Measurements from ENCODE around the gene SIGLEC10.
"Not testable (repeated sequence)": the region's sequence is repeated elsewhere in the genome, so short reads cannot be mapped to it uniquely, and the experiment has no call there.

The SIGLEC10 gene

DNA sequence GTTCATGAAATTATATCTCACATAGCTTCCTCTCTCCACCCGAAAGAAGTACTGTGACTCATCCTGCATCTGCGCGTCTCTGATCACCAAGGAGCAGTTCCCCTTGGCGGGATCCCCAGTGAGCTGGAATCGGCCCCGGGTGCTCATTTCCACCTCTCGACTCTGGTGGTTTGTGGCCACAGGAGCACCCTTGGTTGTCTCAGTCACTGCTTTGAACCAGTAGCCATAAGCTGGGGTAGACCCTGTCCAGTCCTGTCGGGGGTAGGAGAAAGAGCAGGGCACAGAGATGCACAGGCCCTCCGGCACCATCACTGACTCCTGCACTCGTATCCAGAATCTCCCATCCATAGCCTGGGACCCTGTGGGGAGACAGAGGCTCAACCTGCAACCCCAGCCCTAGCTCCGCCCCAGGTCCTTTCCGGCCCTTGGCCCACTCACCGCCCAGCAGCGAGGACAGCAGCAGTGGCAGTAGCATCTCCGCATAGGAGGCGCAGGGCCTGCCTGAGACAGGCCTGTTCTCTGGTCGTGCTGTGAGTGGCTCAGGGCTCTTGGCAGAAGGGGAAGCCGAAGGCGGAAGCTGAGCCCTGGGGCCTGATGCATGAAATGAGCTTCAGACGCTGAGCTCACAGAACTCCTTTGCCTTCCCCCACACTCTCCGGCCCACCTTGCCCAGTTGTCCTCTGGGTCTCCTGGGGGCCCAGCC is at the start of gene SIGLEC10:
Gene SIGLEC10 (minus strand): TSS at position 536 of the 703 bp plus-strand sequence. CDS start 61 bp downstream, at position 475.
- no peak for DNase-seq (ENCODE audit: low read depth)

DNA sequence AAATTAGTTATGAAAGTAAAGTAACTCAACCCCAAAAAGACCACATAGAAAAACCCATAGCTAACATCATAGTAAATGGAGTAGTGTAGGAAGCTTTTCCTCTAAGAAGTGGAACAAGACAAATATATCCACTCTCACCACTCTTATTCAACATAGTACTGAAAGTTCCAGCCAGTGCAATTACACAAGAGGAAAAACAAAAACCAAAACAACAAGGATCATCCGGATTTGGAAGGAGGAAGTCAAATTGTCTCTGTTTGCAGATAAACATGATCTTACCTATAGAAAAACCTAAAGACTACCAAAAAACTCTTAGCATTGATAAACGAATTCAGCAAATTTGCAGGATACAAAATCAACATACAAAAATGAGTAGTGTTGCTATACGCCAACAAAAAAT is 49.3 kb upstream of the SIGLEC10 start:
- DNase-seq (ENCODE audit: low read depth): no peak

DNA sequence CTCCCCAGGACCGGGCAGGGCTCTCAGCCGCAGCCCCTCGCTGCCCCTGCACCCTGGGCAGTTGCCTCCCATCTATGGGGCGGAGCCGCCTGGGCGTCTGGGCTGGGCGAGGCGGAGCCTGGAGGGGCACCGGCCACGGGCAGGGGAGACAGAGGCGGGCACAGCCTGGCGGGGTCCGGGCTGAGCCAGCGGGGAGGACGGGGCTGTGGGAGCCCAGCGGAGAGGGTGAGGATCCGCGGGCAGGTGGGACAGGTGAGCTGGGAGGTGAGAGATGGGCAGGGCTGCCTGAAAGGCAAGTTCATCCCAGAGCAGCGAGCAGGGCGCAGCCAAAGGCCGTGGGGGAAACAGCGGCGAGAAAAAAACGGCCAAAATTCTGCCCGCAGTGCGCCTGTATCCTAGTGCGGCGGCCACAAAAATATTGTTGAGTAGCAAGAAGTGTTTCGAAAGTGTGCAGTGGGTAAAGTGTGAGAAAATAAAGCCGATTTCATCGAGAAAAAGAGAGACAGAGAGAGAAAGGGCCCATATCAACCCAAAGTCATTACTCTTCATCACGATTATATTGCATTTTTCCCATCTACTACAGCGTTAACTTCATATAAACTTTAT is 46.6 kb upstream of the SIGLEC10 start:
- not testable (repeated sequence) for DNase-seq (ENCODE audit: low read depth)

DNA sequence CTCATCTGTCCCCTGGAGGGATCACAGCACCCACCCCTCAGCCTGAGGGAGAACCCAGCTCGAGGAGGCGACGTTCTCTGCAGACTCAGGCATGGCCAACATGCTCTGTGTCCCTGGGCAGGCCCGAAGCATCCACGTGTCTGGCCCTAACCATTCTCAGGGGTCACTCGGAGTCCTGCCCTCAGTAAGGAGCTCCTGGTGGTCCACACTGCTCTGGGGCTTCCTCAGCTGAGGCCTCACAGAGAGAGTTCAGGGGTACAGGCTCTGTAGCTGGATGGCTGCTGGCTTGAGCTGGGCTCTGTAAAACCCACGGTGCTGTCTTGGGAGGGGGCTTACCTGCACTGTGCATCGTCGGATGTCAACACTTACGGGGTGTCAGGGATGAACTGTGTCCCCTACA is 45.2 kb upstream of the SIGLEC10 start:
- DNase-seq (ENCODE audit: low read depth): no peak

DNA sequence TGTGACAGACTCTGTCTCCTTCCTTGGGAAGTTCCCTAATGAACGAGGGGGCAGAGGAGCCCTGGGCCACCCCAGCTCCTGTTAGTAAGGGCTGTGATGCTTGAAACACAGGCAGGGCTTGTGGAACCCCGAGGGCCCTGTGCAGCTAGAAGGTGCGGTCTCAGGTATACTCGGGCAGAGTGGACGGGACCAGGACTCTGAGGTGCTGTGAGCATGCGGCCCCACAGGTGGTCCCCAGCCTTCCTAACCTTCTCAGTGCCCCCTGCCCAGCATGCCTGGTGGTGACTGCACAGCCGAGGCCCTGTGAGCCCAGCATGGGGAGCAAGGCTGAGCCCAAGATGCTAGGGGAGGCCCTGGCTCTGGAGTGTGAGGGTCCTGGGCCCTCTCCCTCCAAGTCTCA is 44.8 kb upstream of the SIGLEC10 start:
- no peak for DNase-seq (ENCODE audit: low read depth)

DNA sequence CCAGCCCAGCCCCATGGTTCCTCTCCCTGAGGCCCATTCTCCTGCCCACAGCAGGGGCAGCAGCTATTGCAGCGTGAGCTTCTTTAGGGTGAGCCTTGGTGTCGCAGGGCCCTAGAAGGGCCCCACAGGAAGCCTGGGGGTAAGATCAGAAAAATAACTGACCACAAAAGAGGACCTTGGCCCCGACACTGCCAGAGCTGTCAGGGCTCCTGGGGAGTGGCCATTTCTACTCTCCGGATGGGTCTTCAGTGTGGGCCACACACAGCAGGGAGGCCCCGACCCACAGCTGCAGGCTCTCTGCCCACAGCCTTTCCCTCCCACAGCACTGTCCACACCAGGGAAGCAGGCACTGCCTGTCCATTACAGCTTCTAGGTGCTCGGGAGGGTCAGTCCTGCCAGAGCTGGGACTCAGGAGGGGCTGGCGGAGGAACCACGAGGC is 44.3 kb upstream of the SIGLEC10 start:
- DNase-seq (ENCODE audit: low read depth): no peak

DNA sequence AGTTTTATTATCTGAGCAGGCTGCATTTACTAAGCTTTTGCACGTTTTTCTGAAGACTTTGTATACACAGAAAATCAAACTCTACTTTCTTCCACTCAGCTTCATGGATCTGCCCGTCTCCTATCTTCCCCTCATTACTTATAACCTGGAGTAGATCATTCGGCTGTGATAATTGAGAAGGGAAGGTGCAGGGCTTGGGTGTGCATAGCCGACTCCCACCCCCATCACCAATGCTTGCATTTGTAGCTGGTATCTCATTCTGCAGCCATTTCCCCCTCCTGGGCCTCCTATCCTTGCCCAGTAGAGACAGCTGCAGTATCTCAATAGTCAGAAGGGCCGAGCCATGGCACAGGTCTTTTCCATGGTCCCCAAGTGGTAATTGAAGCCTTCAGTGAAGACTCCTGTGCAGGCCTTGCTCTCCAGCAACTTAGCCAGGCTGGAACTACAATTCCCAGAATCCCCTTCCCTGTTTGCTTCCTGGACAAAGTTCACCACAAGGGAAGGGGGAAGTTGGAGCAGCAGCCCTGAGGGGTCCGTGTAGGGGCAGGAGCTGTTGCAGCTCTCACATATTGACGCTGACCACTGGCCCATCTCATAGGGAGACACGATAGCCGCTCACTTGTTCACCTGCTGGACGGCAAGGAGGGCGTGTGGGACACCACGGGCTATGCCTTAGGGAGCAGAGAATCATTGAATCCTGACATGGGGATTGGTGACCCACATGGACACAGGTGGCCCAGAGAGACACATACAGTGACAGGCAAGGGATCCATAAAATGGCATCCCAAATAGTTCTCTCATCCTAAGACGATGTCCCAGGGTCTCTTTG is 42.9 kb upstream of the SIGLEC10 start:
- no peak for DNase-seq (ENCODE audit: low read depth)

DNA sequence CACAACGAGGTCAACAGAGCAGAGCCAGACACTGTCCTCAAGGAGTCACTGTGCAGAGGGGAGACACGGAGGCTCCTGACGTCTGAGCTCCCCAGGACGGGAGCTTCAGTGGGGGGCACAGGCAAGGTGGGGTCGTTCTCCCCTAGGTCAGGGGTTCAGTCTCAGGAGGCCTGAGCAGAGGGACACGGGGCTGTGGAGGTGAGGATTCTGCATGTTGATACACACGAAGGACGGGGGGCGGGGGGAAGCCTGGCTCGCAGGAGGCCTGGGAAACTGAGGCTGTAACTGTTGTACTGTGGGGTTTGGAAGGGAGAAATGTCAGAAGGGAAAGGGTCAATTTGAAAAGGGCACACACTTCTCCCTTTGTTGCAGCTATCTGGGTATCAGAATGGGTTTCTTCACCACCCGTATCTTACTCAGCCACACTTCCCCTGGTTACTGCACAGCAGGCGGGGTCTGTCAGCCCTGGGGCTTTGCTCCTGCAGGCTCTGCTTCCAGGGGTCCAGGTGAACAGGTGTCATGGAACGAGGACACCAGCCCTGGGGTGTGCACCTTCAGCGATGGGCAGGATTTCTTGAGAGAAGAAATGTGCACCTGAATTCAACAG is 41.6 kb upstream of the SIGLEC10 start:
- no peak for DNase-seq (ENCODE audit: low read depth)

GRCh38 chr19:51458051-51458645 is 40.7 kb upstream of the SIGLEC10 start, which contains the start of gene SIGLEC8:
SIGLEC8 (minus strand) TSS chr19:51458454; CDS start chr19:51458387, 67 bp downstream.
- no peak for DNase-seq (ENCODE audit: low read depth)

- no peak for DNase-seq (ENCODE audit: low read depth)
These were observed 40.0 kb upstream of the SIGLEC10 start for GRCh38 chr19:51457351-51458013.

- DNase-seq (ENCODE audit: low read depth): no peak
These were observed 39.3 kb upstream of the SIGLEC10 start for GRCh38 chr19:51456541-51457290.

DNA sequence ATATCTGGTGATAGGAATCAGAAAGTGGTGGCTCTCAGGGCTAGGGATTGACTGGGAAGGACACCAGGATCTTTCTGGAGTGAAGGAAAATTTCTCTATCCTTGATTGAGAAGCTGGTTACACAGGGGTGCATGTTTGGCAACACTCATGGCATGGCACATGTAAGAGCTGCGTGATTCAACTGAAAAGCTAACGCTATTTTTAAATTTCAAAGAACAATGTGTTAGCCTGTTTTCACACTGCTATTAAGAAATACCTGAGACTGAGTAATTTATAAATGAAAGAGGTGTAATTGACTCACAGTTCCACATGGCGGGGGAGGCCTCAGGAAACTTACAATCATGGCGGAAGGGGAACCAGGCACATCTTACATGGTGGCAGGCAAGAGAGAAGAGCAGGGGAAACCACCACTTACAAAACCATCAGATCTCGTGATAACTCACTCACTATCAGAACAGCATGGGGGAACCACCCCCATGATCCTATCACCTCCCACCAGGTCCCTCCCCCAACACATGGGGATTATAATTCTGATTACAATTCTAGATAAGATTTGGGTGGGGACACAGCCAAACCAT is 33.4 kb upstream of the SIGLEC10 start:
- DNase-seq (ENCODE audit: low read depth): no peak

- no peak for DNase-seq (ENCODE audit: low read depth)
These were observed 31.1 kb upstream of the SIGLEC10 start for GRCh38 chr19:51448411-51449016.

GRCh38 chr19:51448011-51448410 is 30.6 kb upstream of the SIGLEC10 start:
- no peak for DNase-seq (ENCODE audit: low read depth)

GRCh38 chr19:51447510-51447909 is 30.1 kb upstream of the SIGLEC10 start:
- not testable (repeated sequence) for DNase-seq (ENCODE audit: low read depth)

DNA sequence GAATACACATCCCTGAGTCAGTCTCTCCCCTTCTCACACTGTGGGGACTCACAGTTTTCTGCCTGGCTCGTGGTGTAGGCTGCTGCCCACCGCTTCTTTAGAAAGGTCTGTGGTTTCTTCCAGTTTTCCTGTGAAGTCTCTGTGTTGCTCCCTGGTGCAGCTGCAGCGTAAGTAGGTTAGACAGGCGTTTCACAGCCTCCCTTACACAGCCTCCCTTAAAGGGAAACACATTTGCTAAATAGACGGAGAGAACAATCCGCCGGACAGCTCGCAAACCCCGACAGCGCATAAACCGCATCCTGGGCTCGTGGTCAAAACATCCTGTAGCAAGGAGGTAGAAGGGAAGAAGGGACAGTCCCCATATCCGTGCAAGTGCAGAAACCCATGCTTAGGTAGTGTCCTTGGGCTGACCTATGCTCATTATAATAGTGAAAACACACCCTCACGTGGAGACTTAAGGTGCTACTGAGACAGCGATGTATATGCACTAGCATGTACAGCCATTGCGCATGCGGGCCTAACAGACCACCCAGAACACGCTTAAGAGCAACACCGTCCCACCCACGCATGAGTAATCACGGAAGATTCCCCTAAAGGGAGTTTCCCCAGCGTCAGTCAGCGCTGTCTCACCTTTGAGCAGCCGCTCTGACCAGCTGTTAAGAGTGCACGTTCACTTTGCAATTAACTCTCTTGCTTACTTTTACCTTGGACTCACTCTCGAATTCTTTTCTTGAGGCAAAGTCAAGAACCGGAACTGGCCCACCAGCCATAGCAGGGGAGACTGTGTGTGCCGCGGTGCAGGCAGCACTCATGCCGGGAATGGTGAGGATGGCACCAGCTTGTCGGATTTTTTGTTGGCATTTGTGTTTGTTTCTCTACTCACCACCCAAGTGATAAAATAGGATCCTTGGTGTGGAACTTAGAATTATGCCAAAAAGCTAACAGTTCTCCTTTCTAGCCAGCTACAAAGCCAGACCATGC is 24.3 kb upstream of the SIGLEC10 start:
- DNase-seq (ENCODE audit: low read depth): no peak

- no peak for DNase-seq (ENCODE audit: low read depth)
These were observed 23.5 kb upstream of the SIGLEC10 start for GRCh38 chr19:51440846-51441409.

- no peak for DNase-seq (ENCODE audit: low read depth)
These were observed 22.6 kb upstream of the SIGLEC10 start for GRCh38 chr19:51440052-51440451.
